Endothelial cell of umbilical vein (primary cell): ENCODE data around the gene REM2. TPM values are rescaled to one million over a fixed set of nuclear protein-coding genes. Genes with fewer than 3 reads are reported as not detected.
A peak's percentile ranks its signal among the peaks of the same experiment; 100 is the strongest.

Experiments
- BruUV-seq: library from RNA; stranded (reverse); fragments of 400-500 nt; replicated peaks from 2 replicates; lab custom pipeline; 2021; lab: Mats Ljungman, UMichigan
- CTCF ChIA-PET: fragments of 300-600, 350-600 bp; sonication (Branson Sonifier 250); formaldehyde crosslinking; loops from one replicate; lab custom pipeline; 2021; ENCODE audit warnings: antibody characterized with exemption, inconsistent platforms; lab: Charles Lee
- POLR2A ChIA-PET: fragments of 300-600, 350-600 bp; sonication (Branson Sonifier 250); formaldehyde crosslinking; loops from one replicate; lab custom pipeline; 2021; ENCODE audit warnings: antibody characterized with exemption, inconsistent platforms; lab: Charles Lee
- DNase-seq: peaks from one replicate; pipeline ENCODE4 v3.0.0-alpha.2; 2011; ENCODE audit warnings: low read depth, low spot score
- FAIRE-seq: peaks from 2 replicates; lab custom pipeline; 2011; peaks lifted over from hg19 to GRCh38; lab: Jason Lieb, UNC
- H2AFZ ChIP-seq: 2 replicates; pipeline ENCODE4 v1.6.0; 2012; ENCODE audit warnings: low read depth, low read length, control low read depth, inconsistent platforms
- H3K27ac ChIP-seq: 2 replicates; pipeline ENCODE4 v1.5.1; 2011; ENCODE audit warnings: low read depth, mild to moderate bottlenecking, control low read depth, low read length, moderate library complexity; ENCODE audit not compliant: insufficient read depth
- H3K27me3 ChIP-seq, 2 experiments: 2 replicates each; pipeline versions ENCODE4 v1.6.0 to v1.6.1; 2011; ENCODE audit warnings: low read length in 2 of 2, mixed read lengths in 1 of 2; ENCODE audit not compliant: control insufficient read depth in 2 of 2, insufficient read depth in 2 of 2
- H3K36me3 ChIP-seq, 2 experiments: 2 replicates in 1 of 2; 3 replicates in 1 of 2; pipeline ENCODE4 v1.5.1; 2011; ENCODE audit warnings: low read length in 2 of 2, mild to moderate bottlenecking in 1 of 2, moderate library complexity in 1 of 2; ENCODE audit not compliant: control insufficient read depth in 2 of 2, insufficient read depth in 2 of 2; ENCODE audit errors: extremely low read depth in 1 of 2
- H3K4me1 ChIP-seq: 3 replicates; pipeline ENCODE4 v1.5.1; 2011; ENCODE audit warnings: mild to moderate bottlenecking, low read length; ENCODE audit not compliant: control insufficient read depth, insufficient read depth; ENCODE audit errors: extremely low read depth
- H3K4me2 ChIP-seq: 2 replicates; pipeline ENCODE4 v1.6.1; 2011; ENCODE audit warnings: low read length, control low read depth, mixed read lengths; ENCODE audit not compliant: insufficient read depth
- H3K4me3 ChIP-seq, 3 experiments: fragments of 200-600 bp in 1 of 3; sonication (generic), shearing (Covaris generic) in 1 of 3; replicated peaks in 1 of 3; 2 replicates each; pipeline ENCODE4 v1.5.1; 2011 to 2016; ENCODE audit warnings: control low read depth in 3 of 3, low read length in 3 of 3, mild to moderate bottlenecking in 2 of 3, inconsistent platforms in 1 of 3, low read depth in 1 of 3, moderate library complexity in 1 of 3; ENCODE audit not compliant: insufficient read depth in 1 of 3
- H3K79me2 ChIP-seq: 2 replicates; pipeline ENCODE4 v1.6.0; 2012; ENCODE audit warnings: low read length, inconsistent platforms; ENCODE audit not compliant: control insufficient read depth, insufficient read depth
- H3K9ac ChIP-seq: replicated peaks from 2 replicates; pipeline ENCODE3; 2011; ENCODE audit warnings: low read length, control low read depth; ENCODE audit not compliant: insufficient read depth; ENCODE audit errors: extremely low read depth
- H3K9me1 ChIP-seq: replicated peaks from 3 replicates; pipeline ENCODE4 v1.6.0; 2011; ENCODE audit warnings: mild to moderate bottlenecking, low read length; ENCODE audit not compliant: control insufficient read depth, insufficient read depth; ENCODE audit errors: extremely low read depth
- H3K9me3 ChIP-seq: replicated peaks from 2 replicates; pipeline ENCODE4 v1.5.1; 2012; ENCODE audit warnings: low read length, inconsistent platforms; ENCODE audit not compliant: control insufficient read depth, insufficient read depth
- H4K20me1 ChIP-seq: replicated peaks from 2 replicates; pipeline ENCODE3; 2011; ENCODE audit warnings: mild to moderate bottlenecking, low read length; ENCODE audit not compliant: control insufficient read depth, insufficient read depth; ENCODE audit errors: extremely low read depth
- EZH2 ChIP-seq: IDR thresholded peaks from 2 replicates; pipeline ENCODE4 v1.6.1; 2012; ENCODE audit warnings: borderline replicate concordance, low read depth, mild to moderate bottlenecking, moderate library complexity, low read length, inconsistent platforms; ENCODE audit not compliant: severe bottlenecking
- FOS ChIP-seq: IDR thresholded peaks from 2 replicates; pipeline ENCODE4 v1.6.1; 2011; ENCODE audit warnings: mild to moderate bottlenecking, low read length, moderate library complexity, borderline replicate concordance; ENCODE audit not compliant: insufficient read depth
- MAX ChIP-seq: IDR thresholded peaks from 2 replicates; pipeline ENCODE4 v1.6.1; 2011; ENCODE audit not compliant: insufficient read depth, insufficient read length
- POLR2AphosphoS5 ChIP-seq: IDR thresholded peaks from 2 replicates; pipeline ENCODE4 v1.6.1; 2012; ENCODE audit warnings: low read depth, mild to moderate bottlenecking, control low read depth, low read length, moderate library complexity; ENCODE audit not compliant: insufficient read depth
- dilution Hi-C: fragments of 300-500 bp; cut with MboI; formaldehyde crosslinking; loops from one replicate; pipeline ENCODE4 v1.15.0; 2019; ENCODE audit warnings: low sequenced_read_pairs; ENCODE audit not compliant: extremely low pct_ligation_motif_present
- intact Hi-C: fragments of 100-400 bp; cut with micrococcal nuclease; formaldehyde crosslinking; loops from one replicate; pipeline ENCODE4 v1.10.0; 2022
- polyA plus RNA-seq, 4 experiments: library from polyadenylated mRNA; depleted of rRNA in 3 of 4; stranded (reverse) in 3 of 4; unstranded in 1 of 4; fragments of >200 nt; gene quantifications; 2 replicates each; pipeline versions ENCODE4 v1.2.1 to v1.2.3, GENCODE V29; 2011 to 2012; ENCODE audit warnings: missing spikeins in 1 of 4
- total RNA-seq: library from RNA; stranded (reverse); gene quantifications from 2 replicates; pipeline ENCODE4 v1.2.3, GENCODE V29; 2021
- TF ChIP-seq, protein P1 (sequence below), 2 donors: IDR thresholded peaks; 1 replicate in 1 of 2; 2 replicates in 1 of 2; pipeline ENCODE4 v1.5.1; 2011; ENCODE audit warnings: low read length in 2 of 2, mild to moderate bottlenecking in 2 of 2, moderate library complexity in 2 of 2, control low read depth in 1 of 2, inconsistent platforms in 1 of 2, low read depth in 1 of 2; ENCODE audit not compliant: insufficient read depth in 1 of 2; ENCODE audit errors: extremely low read depth in 1 of 2

The REM2 gene
- total and polyA plus RNA-seq, 2 donors (not counting 3 experiments of a cell fraction or from before 2014, with no cell fraction given) = 0.33 TPM; not detected in 1

DNA sequence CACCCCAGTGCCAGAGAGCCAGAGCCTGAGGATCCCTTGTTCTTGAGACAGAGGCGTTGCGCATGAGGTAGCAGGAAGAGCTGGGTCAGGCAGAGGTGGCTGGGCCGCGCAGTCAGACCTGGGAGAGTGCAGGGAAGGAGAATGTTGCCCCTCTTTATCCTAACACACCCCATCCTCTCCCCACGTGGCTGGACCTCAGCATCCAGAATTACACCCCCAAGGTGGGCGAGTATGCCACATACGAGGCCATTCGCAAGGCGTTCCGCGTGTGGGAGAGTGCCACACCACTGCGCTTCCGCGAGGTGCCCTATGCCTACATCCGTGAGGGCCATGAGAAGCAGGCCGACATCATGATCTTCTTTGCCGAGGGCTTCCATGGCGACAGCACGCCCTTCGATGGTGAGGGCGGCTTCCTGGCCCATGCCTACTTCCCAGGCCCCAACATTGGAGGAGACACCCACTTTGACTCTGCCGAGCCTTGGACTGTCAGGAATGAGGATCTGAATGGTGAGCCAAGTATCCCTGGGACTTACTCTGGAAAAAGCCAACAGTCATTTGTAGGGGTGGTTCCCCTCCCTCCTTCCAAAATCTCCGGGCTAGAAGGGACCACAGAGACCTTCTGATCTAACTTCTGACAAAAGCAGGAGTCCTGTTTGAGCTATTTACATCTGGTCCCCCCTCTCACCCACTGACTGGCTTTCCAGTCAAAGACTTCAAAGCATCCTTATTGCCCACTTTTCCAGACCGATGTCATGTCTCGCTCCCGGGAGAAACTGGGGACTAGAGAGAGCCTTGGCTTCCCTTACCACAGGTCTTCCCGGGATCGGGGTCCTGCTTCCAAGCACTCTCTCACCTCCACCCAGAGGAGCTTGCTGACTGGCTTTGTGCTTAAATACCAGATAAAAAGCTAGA is 40.6 kb upstream of the REM2 start:
- Histone ChIP-seq H3K4me3 (no peak overlapping the region), H3K27me3 (no peaks in the 10 kb centered on the region), H3K9me3 (no peaks in the 10 kb centered on the region), H4K20me1 (no peaks in the 10 kb centered on the region), H3K27ac (peak overlapping the region; percentile 13), H3K36me3 (peaks cover 38 to 61% of the 10 kb centered on the region in 2 experiments), H3K4me2 (no peak overlapping the region), H3K9ac (no peak overlapping the region), H3K79me2 (peaks cover 87% of the 10 kb centered on the region), H3K9me1 (no peaks in the 10 kb centered on the region), H3K4me1 (peaks cover 38% of the 10 kb centered on the region), H2AFZ (no peak overlapping the region)
- BruUV-seq = TSS peak; percentile 7
- dilution Hi-C loops (no loop called here), intact Hi-C loops (no loop called here)
- ChIA-PET POLR2A (no interaction called here), CTCF (interaction anchor here (0.6 to 1.2 kb wide), 5 partner anchors 8 to 272 kb away, joined by 3 to 4 read pairs (median 3); no protein-coding TSS in a partner anchor)
- TF ChIP-seq MAX = no peak
- TF ChIP-seq EZH2 = no peak
- peak; percentile 39 for TF ChIP-seq POLR2AphosphoS5
- TF ChIP-seq, protein P1, sequence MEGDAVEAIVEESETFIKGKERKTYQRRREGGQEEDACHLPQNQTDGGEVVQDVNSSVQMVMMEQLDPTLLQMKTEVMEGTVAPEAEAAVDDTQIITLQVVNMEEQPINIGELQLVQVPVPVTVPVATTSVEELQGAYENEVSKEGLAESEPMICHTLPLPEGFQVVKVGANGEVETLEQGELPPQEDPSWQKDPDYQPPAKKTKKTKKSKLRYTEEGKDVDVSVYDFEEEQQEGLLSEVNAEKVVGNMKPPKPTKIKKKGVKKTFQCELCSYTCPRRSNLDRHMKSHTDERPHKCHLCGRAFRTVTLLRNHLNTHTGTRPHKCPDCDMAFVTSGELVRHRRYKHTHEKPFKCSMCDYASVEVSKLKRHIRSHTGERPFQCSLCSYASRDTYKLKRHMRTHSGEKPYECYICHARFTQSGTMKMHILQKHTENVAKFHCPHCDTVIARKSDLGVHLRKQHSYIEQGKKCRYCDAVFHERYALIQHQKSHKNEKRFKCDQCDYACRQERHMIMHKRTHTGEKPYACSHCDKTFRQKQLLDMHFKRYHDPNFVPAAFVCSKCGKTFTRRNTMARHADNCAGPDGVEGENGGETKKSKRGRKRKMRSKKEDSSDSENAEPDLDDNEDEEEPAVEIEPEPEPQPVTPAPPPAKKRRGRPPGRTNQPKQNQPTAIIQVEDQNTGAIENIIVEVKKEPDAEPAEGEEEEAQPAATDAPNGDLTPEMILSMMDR (IDR thresholded peaks at IDR 0.05; ENCODE audit: extremely low read depth in 1 of 2, insufficient read depth in 1 of 2, low read depth in 1 of 2, low read length in 2 of 2) = no peak
- TF ChIP-seq FOS = no peak
- FAIRE-seq (no peak), DNase-seq (no peak)
